HEK293 (cell line): ENCODE results near the gene TALDO1.

Source experiments
- CTCF ChIA-PET: fragments of 350-600 bp; formaldehyde crosslinking; extraction: SDS; loops from one replicate; lab custom pipeline; 2021; ENCODE audit warnings: antibody characterized with exemption; lab: Yijun Ruan, JAX
- POLR2A ChIA-PET: fragments of 300-600 bp; formaldehyde crosslinking; extraction: SDS; loops from one replicate; lab custom pipeline; 2020; ENCODE audit warnings: antibody characterized with exemption, inconsistent platforms; lab: Yijun Ruan, JAX
- H3K27ac ChIP-seq: fragments of 200-500 bp; sonication (Bioruptor generic); 2 replicates; pipeline ENCODE4 v1.5.1; 2014; ENCODE audit warnings: low read depth, low read length, control low read depth, inconsistent platforms; ENCODE audit errors: extremely low read depth
- H3K36me3 ChIP-seq, 2 experiments: fragments of 200-500 bp in 1 of 2; sonication (Bioruptor generic) in 1 of 2; 1 replicate in 1 of 2; 2 replicates in 1 of 2; pipeline ENCODE4 v1.5.1; 2014 to 2017; ENCODE audit warnings: inconsistent platforms in 2 of 2, low read length in 2 of 2; ENCODE audit not compliant: control insufficient read depth in 2 of 2, insufficient read depth in 1 of 2
- H3K4me1 ChIP-seq: fragments of 200-500 bp; sonication (Bioruptor generic); 2 replicates; pipeline ENCODE4 v1.5.1; 2014; ENCODE audit warnings: mild to moderate bottlenecking, low read length, inconsistent platforms; ENCODE audit not compliant: control insufficient read depth, insufficient read depth
- H3K4me3 ChIP-seq: 2 replicates; pipeline ENCODE4 v1.5.1; 2011; ENCODE audit warnings: low read depth, mild to moderate bottlenecking, control low read depth, low read length, moderate library complexity
- H3K9me3 ChIP-seq: fragments of 200-500 bp; sonication (Bioruptor generic); 2 replicates; pipeline ENCODE4 v1.5.1; 2014; ENCODE audit warnings: low read depth, low read length, inconsistent platforms; ENCODE audit not compliant: control insufficient read depth, insufficient read depth
- BCL11B ChIP-seq: fragments of 450-650 bp; formaldehyde crosslinking; IDR thresholded peaks from 2 replicates; pipeline ENCODE4 v1.5.1; 2016; ENCODE audit warnings: low read depth, missing biosample characterization, missing genetic modification characterization
- OSR2 ChIP-seq: fragments of 450-650 bp; formaldehyde crosslinking; IDR thresholded peaks from 2 replicates; pipeline ENCODE4 v1.5.1; 2016; ENCODE audit warnings: missing biosample characterization, missing genetic modification characterization
- PATZ1 ChIP-seq: fragments of 450-650 bp; formaldehyde crosslinking; IDR thresholded peaks from 2 replicates; pipeline ENCODE4 v1.5.1; 2016; ENCODE audit warnings: missing biosample characterization, missing genetic modification characterization
- PRDM1 ChIP-seq: fragments of 450-650 bp; formaldehyde crosslinking; IDR thresholded peaks from 2 replicates; pipeline ENCODE4; 2016; ENCODE audit warnings: missing biosample characterization, missing genetic modification characterization
- PRDM4 ChIP-seq: fragments of 450-650 bp; formaldehyde crosslinking; IDR thresholded peaks from 2 replicates; pipeline ENCODE4 v1.5.1; 2017; ENCODE audit warnings: missing biosample characterization, missing genetic modification characterization
- SP3 ChIP-seq: fragments of 450-650 bp; formaldehyde crosslinking; IDR thresholded peaks from 2 replicates; pipeline ENCODE4 v1.5.1; 2016; ENCODE audit warnings: missing biosample characterization, missing genetic modification characterization
- TRIM28 ChIP-seq: IDR thresholded peaks from 2 replicates; pipeline ENCODE4 v1.6.1; 2011; ENCODE audit warnings: low read length, control low read depth, borderline replicate concordance
- YY1 ChIP-seq: fragments of 450-650 bp; formaldehyde crosslinking; IDR thresholded peaks from 2 replicates; pipeline ENCODE4 v1.5.1; 2018; ENCODE audit warnings: missing biosample characterization, missing genetic modification characterization
- YY2 ChIP-seq: fragments of 450-650 bp; formaldehyde crosslinking; IDR thresholded peaks from 2 replicates; pipeline ENCODE4 v1.5.1; 2016; ENCODE audit warnings: missing biosample characterization, missing genetic modification characterization
- ZBTB10 ChIP-seq: fragments of 450-650 bp; formaldehyde crosslinking; IDR thresholded peaks from 2 replicates; pipeline ENCODE4 v1.5.1; 2016; ENCODE audit warnings: missing biosample characterization, missing genetic modification characterization
- ZBTB7A ChIP-seq: fragments of 450-650 bp; formaldehyde crosslinking; IDR thresholded peaks from 2 replicates; pipeline ENCODE4 v1.5.1; 2016; ENCODE audit warnings: low read depth, missing biosample characterization, missing genetic modification characterization
- ZNF169 ChIP-seq: fragments of 450-650 bp; formaldehyde crosslinking; IDR thresholded peaks from 2 replicates; pipeline ENCODE4 v1.5.1; 2016; ENCODE audit warnings: missing biosample characterization, missing genetic modification characterization
- ZNF274 ChIP-seq, 2 experiments: fragments of 200-500 bp in 1 of 2; fragments of 450-650 bp in 1 of 2; sonication (Bioruptor generic) in 1 of 2; formaldehyde crosslinking in 1 of 2; IDR thresholded peaks; 2 replicates each; pipeline versions ENCODE4 v1.5.1 to v1.6.1; 2014 to 2016; ENCODE audit warnings: borderline replicate concordance in 1 of 2, inconsistent platforms in 1 of 2, low read length in 1 of 2, missing biosample characterization in 1 of 2, missing genetic modification characterization in 1 of 2
- ZNF341 ChIP-seq: fragments of 450-650 bp; formaldehyde crosslinking; IDR thresholded peaks from 2 replicates; pipeline ENCODE4; 2016; ENCODE audit warnings: low read depth, missing biosample characterization, missing genetic modification characterization
- ZNF426 ChIP-seq: fragments of 450-650 bp; formaldehyde crosslinking; IDR thresholded peaks from 2 replicates; pipeline ENCODE4 v1.5.1; 2017; ENCODE audit warnings: missing biosample characterization, missing genetic modification characterization, mild to moderate bottlenecking, inconsistent platforms, moderate library complexity
- ZNF473 ChIP-seq: fragments of 450-650 bp; formaldehyde crosslinking; IDR thresholded peaks from 2 replicates; pipeline ENCODE4 v1.5.1; 2017; ENCODE audit warnings: missing biosample characterization, missing genetic modification characterization
- ZNF521 ChIP-seq: fragments of 450-650 bp; formaldehyde crosslinking; IDR thresholded peaks from 2 replicates; pipeline ENCODE4 v1.5.1; 2017; ENCODE audit warnings: missing biosample characterization, mild to moderate bottlenecking, missing genetic modification characterization
- ZNF549 ChIP-seq: fragments of 450-650 bp; IDR thresholded peaks from 2 replicates; pipeline ENCODE4 v1.5.1; 2018; ENCODE audit warnings: missing biosample characterization, missing genetic modification characterization, mild to moderate bottlenecking, inconsistent platforms, moderate library complexity
- ZNF670 ChIP-seq: fragments of 450-650 bp; formaldehyde crosslinking; IDR thresholded peaks from 2 replicates; pipeline ENCODE4 v1.5.1; 2016; ENCODE audit warnings: missing biosample characterization, missing genetic modification characterization, low read depth
- ZNF747 ChIP-seq: fragments of 450-650 bp; formaldehyde crosslinking; IDR thresholded peaks from 2 replicates; pipeline ENCODE4 v1.5.1; 2016; ENCODE audit warnings: missing biosample characterization, missing genetic modification characterization
- TF ChIP-seq, protein P1 (sequence below): fragments of 450-650 bp; formaldehyde crosslinking; IDR thresholded peaks from 2 replicates; pipeline ENCODE4 v1.5.1; 2017; ENCODE audit warnings: missing biosample characterization, missing genetic modification characterization
- TF ChIP-seq, protein P2 (sequence below): fragments of 450-650 bp; formaldehyde crosslinking; IDR thresholded peaks from 2 replicates; pipeline ENCODE4 v1.5.1; 2016; ENCODE audit warnings: missing biosample characterization, missing genetic modification characterization
- TF ChIP-seq, protein P3 (sequence below): fragments of 450-650 bp; formaldehyde crosslinking; IDR thresholded peaks from 2 replicates; pipeline ENCODE4 v1.5.1; 2016; ENCODE audit warnings: missing biosample characterization, missing genetic modification characterization, borderline replicate concordance
- TF ChIP-seq, protein P4 (sequence below): sonication (generic); formaldehyde crosslinking; IDR thresholded peaks from 2 replicates; pipeline ENCODE4 v1.8.1; 2022; ENCODE audit warnings: mild to moderate bottlenecking, moderate library complexity, missing genetic modification reagents

Gene TALDO1

GRCh38 chr11:699116-699508 is 48.2 kb upstream of the TALDO1 start (continued):
- TF ChIP-seq YY1 (no peak), TRIM28 (no peak), BCL11B (tag by site-specific recombination) (no peak), ZNF549 (tag by site-specific recombination) (no peak), ZNF274 (IDR thresholded peaks at IDR 0.05; ENCODE audit: low read length) (no peak), ZNF274 (tag by site-specific recombination; IDR thresholded peaks at IDR 0.05; ENCODE audit: borderline replicate concordance) (no peak), OSR2 (no peak)
- TF ChIP-seq, protein P1, sequence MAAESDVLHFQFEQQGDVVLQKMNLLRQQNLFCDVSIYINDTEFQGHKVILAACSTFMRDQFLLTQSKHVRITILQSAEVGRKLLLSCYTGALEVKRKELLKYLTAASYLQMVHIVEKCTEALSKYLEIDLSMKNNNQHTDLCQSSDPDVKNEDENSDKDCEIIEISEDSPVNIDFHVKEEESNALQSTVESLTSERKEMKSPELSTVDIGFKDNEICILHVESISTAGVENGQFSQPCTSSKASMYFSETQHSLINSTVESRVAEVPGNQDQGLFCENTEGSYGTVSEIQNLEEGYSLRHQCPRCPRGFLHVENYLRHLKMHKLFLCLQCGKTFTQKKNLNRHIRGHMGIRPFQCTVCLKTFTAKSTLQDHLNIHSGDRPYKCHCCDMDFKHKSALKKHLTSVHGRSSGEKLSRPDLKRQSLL (tag by site-specific recombination) = no peak
- TF ChIP-seq, protein P2, sequence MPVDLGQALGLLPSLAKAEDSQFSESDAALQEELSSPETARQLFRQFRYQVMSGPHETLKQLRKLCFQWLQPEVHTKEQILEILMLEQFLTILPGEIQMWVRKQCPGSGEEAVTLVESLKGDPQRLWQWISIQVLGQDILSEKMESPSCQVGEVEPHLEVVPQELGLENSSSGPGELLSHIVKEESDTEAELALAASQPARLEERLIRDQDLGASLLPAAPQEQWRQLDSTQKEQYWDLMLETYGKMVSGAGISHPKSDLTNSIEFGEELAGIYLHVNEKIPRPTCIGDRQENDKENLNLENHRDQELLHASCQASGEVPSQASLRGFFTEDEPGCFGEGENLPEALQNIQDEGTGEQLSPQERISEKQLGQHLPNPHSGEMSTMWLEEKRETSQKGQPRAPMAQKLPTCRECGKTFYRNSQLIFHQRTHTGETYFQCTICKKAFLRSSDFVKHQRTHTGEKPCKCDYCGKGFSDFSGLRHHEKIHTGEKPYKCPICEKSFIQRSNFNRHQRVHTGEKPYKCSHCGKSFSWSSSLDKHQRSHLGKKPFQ (tag by site-specific recombination) = no peak
- TF ChIP-seq, all 188 proteins: peak for 0

DNA sequence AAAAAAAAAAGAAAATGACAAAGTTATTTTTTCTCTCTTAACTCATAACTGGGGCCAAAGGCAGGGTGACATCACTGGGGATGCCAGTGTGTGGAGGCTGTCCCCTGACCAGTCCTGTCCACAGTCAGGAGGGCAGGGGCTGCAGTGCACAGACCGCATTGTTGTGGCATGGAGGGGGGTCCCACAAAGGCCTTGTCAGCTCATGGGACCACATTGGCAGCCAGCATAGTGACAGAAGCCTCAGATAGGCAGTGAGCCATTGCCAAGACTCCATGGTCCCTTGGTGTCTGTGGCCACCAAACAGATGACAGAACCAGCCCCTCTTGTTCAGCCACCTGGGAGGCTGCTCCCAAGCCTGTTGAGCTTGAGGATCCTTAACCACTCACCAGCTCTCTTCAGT is 47.5 kb upstream of the TALDO1 start:
- no peaks in the 10 kb centered on the region for H3K4me1 ChIP-seq
- POLR2A ChIA-PET = interaction anchor here (1.2 kb wide), 1 partner anchor 124 kb away, joined by 3 read pairs; the partner anchor contains the start of gene PHRF1

More for the DNA sequence above, 47.5 kb upstream of the TALDO1 start:
- CTCF ChIA-PET = interaction anchor here (1.2 kb wide), 1 partner anchor 22 kb away, joined by 4 read pairs; no protein-coding TSS in a partner anchor
- Histone ChIP-seq H3K9me3 (no peaks in the 10 kb centered on the region), H3K27ac (no peak overlapping the region), H3K36me3 (peaks cover 0 to 49% of the 10 kb centered on the region in 2 experiments; a peak in 1 of 3 replicates), H3K4me3 (no peak overlapping the region)
- TF ChIP-seq PRDM4 (no peak), ZNF521 (tag by site-specific recombination) (no peak), ZNF473 (tag by site-specific recombination) (no peak), ZNF670 (tag by site-specific recombination) (no peak), ZNF426 (tag by site-specific recombination) (no peak), ZNF169 (tag by site-specific recombination) (no peak), PRDM1 (tag by site-specific recombination) (no peak), SP3 (tag by site-specific recombination) (no peak), YY2 (no peak), PATZ1 (tag by site-specific recombination) (no peak), ZBTB10 (tag by site-specific recombination) (no peak), ZNF341 (tag by site-specific recombination) (no peak), ZBTB7A (tag by site-specific recombination) (no peak), ZNF747 (tag by site-specific recombination) (no peak)
- TF ChIP-seq, protein P3, sequence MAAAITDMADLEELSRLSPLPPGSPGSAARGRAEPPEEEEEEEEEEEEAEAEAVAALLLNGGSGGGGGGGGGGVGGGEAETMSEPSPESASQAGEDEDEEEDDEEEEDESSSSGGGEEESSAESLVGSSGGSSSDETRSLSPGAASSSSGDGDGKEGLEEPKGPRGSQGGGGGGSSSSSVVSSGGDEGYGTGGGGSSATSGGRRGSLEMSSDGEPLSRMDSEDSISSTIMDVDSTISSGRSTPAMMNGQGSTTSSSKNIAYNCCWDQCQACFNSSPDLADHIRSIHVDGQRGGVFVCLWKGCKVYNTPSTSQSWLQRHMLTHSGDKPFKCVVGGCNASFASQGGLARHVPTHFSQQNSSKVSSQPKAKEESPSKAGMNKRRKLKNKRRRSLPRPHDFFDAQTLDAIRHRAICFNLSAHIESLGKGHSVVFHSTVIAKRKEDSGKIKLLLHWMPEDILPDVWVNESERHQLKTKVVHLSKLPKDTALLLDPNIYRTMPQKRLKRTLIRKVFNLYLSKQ (tag by site-specific recombination) = no peak
- TF ChIP-seq, protein P4, sequence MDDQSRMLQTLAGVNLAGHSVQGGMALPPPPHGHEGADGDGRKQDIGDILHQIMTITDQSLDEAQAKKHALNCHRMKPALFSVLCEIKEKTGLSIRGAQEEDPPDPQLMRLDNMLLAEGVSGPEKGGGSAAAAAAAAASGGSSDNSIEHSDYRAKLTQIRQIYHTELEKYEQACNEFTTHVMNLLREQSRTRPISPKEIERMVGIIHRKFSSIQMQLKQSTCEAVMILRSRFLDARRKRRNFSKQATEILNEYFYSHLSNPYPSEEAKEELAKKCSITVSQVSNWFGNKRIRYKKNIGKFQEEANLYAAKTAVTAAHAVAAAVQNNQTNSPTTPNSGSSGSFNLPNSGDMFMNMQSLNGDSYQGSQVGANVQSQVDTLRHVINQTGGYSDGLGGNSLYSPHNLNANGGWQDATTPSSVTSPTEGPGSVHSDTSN (CRISPR knock-in tag) = no peak
